ENCODE measurements around the gene COL24A1.
"Not testable (repeated sequence)": the region's sequence is repeated elsewhere in the genome, so short reads cannot be mapped to it uniquely, and the experiment has no call there.

Gene COL24A1

DNA sequence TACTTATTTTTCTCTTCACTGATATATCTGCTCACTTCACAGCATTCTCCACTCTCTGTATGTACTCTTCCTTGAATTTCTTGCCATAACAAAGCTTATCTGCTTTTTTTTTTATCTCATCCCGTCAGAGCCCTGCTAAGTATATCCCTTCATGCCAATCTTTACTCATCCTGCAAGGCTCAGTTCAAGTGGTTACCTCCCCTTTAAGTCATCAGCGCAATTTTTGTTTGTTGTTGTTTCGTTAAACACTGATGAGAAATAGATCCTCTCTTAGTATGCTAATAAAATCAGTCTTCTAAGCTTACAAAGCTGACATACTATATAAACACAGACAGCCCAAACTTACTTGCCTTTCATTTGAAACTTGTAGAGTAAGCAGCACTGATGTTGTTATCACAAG, 17.8 kb downstream of the COL24A1 start:
- Histone ChIP-seq H3K79me2 (ENCODE audit: control insufficient read depth, insufficient read depth, low read length) (no peaks in the 10 kb centered on the region), H3K18ac (ENCODE audit: low read length) (no peak overlapping the region), H3K4me3 (ENCODE audit: low read length) (no peak overlapping the region), H3K27me3 (ENCODE audit: insufficient read depth, low read length, poor library complexity) (no peaks in the 10 kb centered on the region), H3K9ac (ENCODE audit: low read length) (no peak overlapping the region), H3K4ac (ENCODE audit: low read depth, low read length) (no peak overlapping the region), H3K27ac (ENCODE audit: low read depth, low read length) (no peak overlapping the region), H2AK5ac (ENCODE audit: low read length) (no peak overlapping the region), H2BK5ac (ENCODE audit: low read length) (no peak overlapping the region), H4K8ac (ENCODE audit: low read depth, low read length) (no peak overlapping the region), H3K56ac (ENCODE audit: low read length) (no peak overlapping the region), H4K5ac (ENCODE audit: low read length) (no peak overlapping the region), H3K4me2 (ENCODE audit: low read length) (no peak overlapping the region), H3K23ac (ENCODE audit: low read length) (no peak overlapping the region), H3K36me3 (ENCODE audit: control insufficient read depth, insufficient read depth, low read length) (no peaks in the 10 kb centered on the region), H2BK120ac (ENCODE audit: low read depth, low read length) (no peak overlapping the region), H2BK15ac (replicated peaks; ENCODE audit: low read depth) (no peak overlapping the region), H3K4me1 (ENCODE audit: control insufficient read depth, low read depth, low read length) (no peaks in the 10 kb centered on the region), H3K79me1 (ENCODE audit: low read length) (no peaks in the 10 kb centered on the region)
- no peak for DNase-seq
- WGBS (ENCODE audit: extremely low coverage, insufficient coverage, low lambda C conversion rate) = no CpG with 5 or more reads among the region's 3 CpGs

DNA sequence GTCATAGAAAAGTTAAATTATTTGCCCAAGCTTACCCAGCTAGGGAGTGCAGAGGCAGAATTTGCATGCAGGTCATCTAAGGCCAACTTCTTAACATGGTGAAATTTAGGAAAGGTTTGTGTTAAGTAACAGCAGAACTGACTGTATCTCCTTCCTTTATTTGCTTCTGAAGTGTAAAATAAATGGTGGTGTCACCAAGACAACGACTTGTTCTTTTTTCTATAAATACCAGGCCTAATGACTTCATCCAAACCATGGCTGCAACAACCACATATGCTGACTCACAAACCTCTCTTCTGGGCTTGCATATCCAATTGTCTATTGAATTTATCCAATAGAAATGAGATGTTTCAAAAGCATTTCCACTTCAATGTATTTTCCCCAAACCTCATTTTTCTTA, 19.1 kb downstream of the COL24A1 start:
- no CpG with 5 or more reads among the region's 1 CpG for WGBS (ENCODE audit: extremely low coverage, insufficient coverage, low lambda C conversion rate)
- no peak overlapping the region for H2BK120ac ChIP-seq (ENCODE audit: low read depth, low read length)
- H2AK5ac ChIP-seq (ENCODE audit: low read length) = no peak overlapping the region
- H2BK5ac ChIP-seq (ENCODE audit: low read length) = no peak overlapping the region
- H3K56ac ChIP-seq (ENCODE audit: low read length) = no peak overlapping the region
- no peak overlapping the region for H4K5ac ChIP-seq (ENCODE audit: low read length)
- no peak overlapping the region for H3K4ac ChIP-seq (ENCODE audit: low read depth, low read length)
- H3K9ac ChIP-seq (ENCODE audit: low read length) = no peak overlapping the region
- no peak for DNase-seq
- no peak overlapping the region for H3K18ac ChIP-seq (ENCODE audit: low read length)
- no peaks in the 10 kb centered on the region for H3K79me1 ChIP-seq (ENCODE audit: low read length)
- no peaks in the 10 kb centered on the region for H3K79me2 ChIP-seq (ENCODE audit: control insufficient read depth, insufficient read depth, low read length)
- H3K23ac ChIP-seq (ENCODE audit: low read length) = no peak overlapping the region
- H3K27ac ChIP-seq (ENCODE audit: low read depth, low read length) = no peak overlapping the region
- no peaks in the 10 kb centered on the region for H3K36me3 ChIP-seq (ENCODE audit: control insufficient read depth, insufficient read depth, low read length)
- no peak overlapping the region for H4K8ac ChIP-seq (ENCODE audit: low read depth, low read length)
- no peaks in the 10 kb centered on the region for H3K4me1 ChIP-seq (ENCODE audit: control insufficient read depth, low read depth, low read length)
- H3K4me3 ChIP-seq (ENCODE audit: low read length) = no peak overlapping the region
- H3K4me2 ChIP-seq (ENCODE audit: low read length) = no peak overlapping the region
- no peaks in the 10 kb centered on the region for H3K27me3 ChIP-seq (ENCODE audit: insufficient read depth, low read length, poor library complexity)
- H2BK15ac ChIP-seq (replicated peaks; ENCODE audit: low read depth) = no peak overlapping the region

DNA sequence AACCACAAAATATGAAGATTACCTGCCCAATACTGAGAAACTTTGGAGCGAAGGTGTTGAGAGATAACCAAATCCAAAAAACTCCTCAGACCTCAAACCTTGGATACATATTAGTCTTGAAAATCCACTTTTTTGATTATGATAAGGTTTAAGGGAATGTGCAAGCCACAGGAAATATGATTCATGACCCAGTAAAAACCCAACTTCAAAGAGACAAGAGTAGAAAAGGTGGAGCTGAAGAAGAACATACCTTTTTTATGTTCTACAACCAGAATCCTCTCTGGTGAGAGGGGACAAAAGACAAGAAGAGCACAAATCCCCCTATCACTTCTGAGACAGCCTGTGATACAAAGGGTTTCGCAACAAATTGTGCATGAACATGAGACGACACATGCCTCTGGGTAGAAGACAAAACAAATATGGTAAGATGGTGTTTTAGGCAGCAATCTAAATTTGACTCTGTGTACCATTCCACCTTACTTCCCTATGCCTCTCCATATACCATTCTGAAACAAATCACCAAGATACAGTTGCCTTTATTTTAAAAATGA, 37.3 kb downstream of the COL24A1 start:
- no peak overlapping the region for H2AK5ac ChIP-seq (ENCODE audit: low read length)
- no peaks in the 10 kb centered on the region for H3K79me2 ChIP-seq (ENCODE audit: control insufficient read depth, insufficient read depth, low read length)
- no peak overlapping the region for H3K4ac ChIP-seq (ENCODE audit: low read depth, low read length)
- no peak overlapping the region for H2BK15ac ChIP-seq (replicated peaks; ENCODE audit: low read depth)
- H3K4me1 ChIP-seq (ENCODE audit: control insufficient read depth, low read depth, low read length) = no peaks in the 10 kb centered on the region
- no peak overlapping the region for H4K5ac ChIP-seq (ENCODE audit: low read length)
- H3K18ac ChIP-seq (ENCODE audit: low read length) = no peak overlapping the region
- no peak overlapping the region for H3K23ac ChIP-seq (ENCODE audit: low read length)
- H3K4me3 ChIP-seq (ENCODE audit: low read length) = no peak overlapping the region
- DNase-seq = no peak
- no peak overlapping the region for H2BK5ac ChIP-seq (ENCODE audit: low read length)
- no CpG with 5 or more reads among the region's 3 CpGs for WGBS (ENCODE audit: extremely low coverage, insufficient coverage, low lambda C conversion rate)
- H3K56ac ChIP-seq (ENCODE audit: low read length) = no peak overlapping the region
- no peaks in the 10 kb centered on the region for H3K27me3 ChIP-seq (ENCODE audit: insufficient read depth, low read length, poor library complexity)
- no peaks in the 10 kb centered on the region for H3K36me3 ChIP-seq (ENCODE audit: control insufficient read depth, insufficient read depth, low read length)
- no peak overlapping the region for H3K9ac ChIP-seq (ENCODE audit: low read length)
- H2BK120ac ChIP-seq (ENCODE audit: low read depth, low read length) = no peak overlapping the region
- no peak overlapping the region for H3K27ac ChIP-seq (ENCODE audit: low read depth, low read length)
- no peak overlapping the region for H4K8ac ChIP-seq (ENCODE audit: low read depth, low read length)
- no peak overlapping the region for H3K4me2 ChIP-seq (ENCODE audit: low read length)
- no peaks in the 10 kb centered on the region for H3K79me1 ChIP-seq (ENCODE audit: low read length)

DNA sequence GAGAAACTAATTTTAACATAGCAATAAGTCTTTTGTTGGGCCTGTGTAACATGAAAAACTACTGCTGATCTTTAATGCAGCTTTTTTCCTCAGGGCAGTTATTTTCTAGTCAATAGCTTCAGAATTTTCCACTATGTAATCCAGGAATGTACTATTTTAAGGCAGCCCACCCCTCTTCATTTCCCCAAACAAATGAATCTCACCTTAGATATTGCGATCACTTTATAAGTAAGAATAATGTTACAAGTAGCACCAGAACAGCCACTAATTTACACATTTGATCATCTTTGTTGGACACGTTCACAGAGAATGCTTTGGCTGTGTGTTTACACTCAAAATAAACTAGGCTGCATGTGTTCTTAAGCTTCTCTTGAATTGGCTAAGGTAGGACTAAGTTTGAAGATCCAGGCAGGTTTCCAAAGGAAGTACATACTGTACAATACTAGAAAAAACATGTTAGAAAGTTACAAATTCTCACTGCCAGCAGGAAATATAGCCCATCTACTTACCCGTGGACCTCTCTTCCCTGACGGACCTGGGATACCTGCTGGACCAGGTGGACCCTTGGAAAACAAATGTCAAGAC, 41.7 kb downstream of the COL24A1 start:
- DNase-seq = no peak
- Histone ChIP-seq H3K79me2 (ENCODE audit: control insufficient read depth, insufficient read depth, low read length) (no peaks in the 10 kb centered on the region), H3K56ac (ENCODE audit: low read length) (no peak overlapping the region), H3K4ac (ENCODE audit: low read depth, low read length) (no peak overlapping the region), H2BK15ac (replicated peaks; ENCODE audit: low read depth) (no peak overlapping the region), H3K4me3 (ENCODE audit: low read length) (no peak overlapping the region), H3K27me3 (ENCODE audit: insufficient read depth, low read length, poor library complexity) (no peaks in the 10 kb centered on the region), H2BK120ac (ENCODE audit: low read depth, low read length) (no peak overlapping the region), H4K5ac (ENCODE audit: low read length) (no peak overlapping the region), H3K36me3 (ENCODE audit: control insufficient read depth, insufficient read depth, low read length) (no peaks in the 10 kb centered on the region), H3K9ac (ENCODE audit: low read length) (no peak overlapping the region), H2AK5ac (ENCODE audit: low read length) (no peak overlapping the region), H3K23ac (ENCODE audit: low read length) (no peak overlapping the region), H3K18ac (ENCODE audit: low read length) (no peak overlapping the region), H3K4me1 (ENCODE audit: control insufficient read depth, low read depth, low read length) (no peaks in the 10 kb centered on the region), H3K4me2 (ENCODE audit: low read length) (no peak overlapping the region), H4K8ac (ENCODE audit: low read depth, low read length) (no peak overlapping the region), H2BK5ac (ENCODE audit: low read length) (no peak overlapping the region), H3K79me1 (ENCODE audit: low read length) (no peaks in the 10 kb centered on the region), H3K27ac (ENCODE audit: low read depth, low read length) (no peak overlapping the region)
- no CpG with 5 or more reads among the region's 4 CpGs for WGBS (ENCODE audit: extremely low coverage, insufficient coverage, low lambda C conversion rate)

DNA sequence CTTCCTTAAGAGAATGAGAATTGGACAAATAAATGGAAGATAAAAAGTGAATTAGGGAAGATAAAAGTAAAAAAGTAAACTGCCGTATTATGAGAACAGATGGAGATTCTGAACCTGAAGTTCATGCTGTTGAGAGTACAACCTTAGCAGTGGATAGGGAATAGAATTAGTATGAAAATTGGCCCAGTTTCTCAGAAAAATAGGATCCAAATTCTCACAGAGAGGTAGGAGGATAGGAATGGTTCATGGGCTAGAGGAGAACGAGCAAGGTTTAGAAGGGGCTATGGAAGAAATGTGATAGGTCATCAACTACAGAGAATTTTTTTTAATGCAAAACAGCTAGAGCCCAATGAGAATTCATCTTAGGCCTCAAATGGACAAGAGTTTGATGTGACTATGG, 42.3 kb downstream of the COL24A1 start:
- no peak for DNase-seq
- no peak overlapping the region for H2BK15ac ChIP-seq (replicated peaks; ENCODE audit: low read depth)
- no peak overlapping the region for H3K4me3 ChIP-seq (ENCODE audit: low read length)
- H3K36me3 ChIP-seq (ENCODE audit: control insufficient read depth, insufficient read depth, low read length) = no peaks in the 10 kb centered on the region
- no peaks in the 10 kb centered on the region for H3K79me2 ChIP-seq (ENCODE audit: control insufficient read depth, insufficient read depth, low read length)
- H3K9ac ChIP-seq (ENCODE audit: low read length) = no peak overlapping the region
- no peaks in the 10 kb centered on the region for H3K27me3 ChIP-seq (ENCODE audit: insufficient read depth, low read length, poor library complexity)
- no peak overlapping the region for H3K4ac ChIP-seq (ENCODE audit: low read depth, low read length)
- H3K4me2 ChIP-seq (ENCODE audit: low read length) = no peak overlapping the region
- no peak overlapping the region for H2AK5ac ChIP-seq (ENCODE audit: low read length)
- no peak overlapping the region for H3K18ac ChIP-seq (ENCODE audit: low read length)
- H4K5ac ChIP-seq (ENCODE audit: low read length) = no peak overlapping the region
- no peak overlapping the region for H3K23ac ChIP-seq (ENCODE audit: low read length)
- H4K8ac ChIP-seq (ENCODE audit: low read depth, low read length) = no peak overlapping the region
- H2BK5ac ChIP-seq (ENCODE audit: low read length) = no peak overlapping the region
- no CpG with 5 or more reads among the region's 2 CpGs for WGBS (ENCODE audit: extremely low coverage, insufficient coverage, low lambda C conversion rate)
- no peak overlapping the region for H3K27ac ChIP-seq (ENCODE audit: low read depth, low read length)
- H3K56ac ChIP-seq (ENCODE audit: low read length) = no peak overlapping the region
- no peaks in the 10 kb centered on the region for H3K4me1 ChIP-seq (ENCODE audit: control insufficient read depth, low read depth, low read length)
- no peaks in the 10 kb centered on the region for H3K79me1 ChIP-seq (ENCODE audit: low read length)
- H2BK120ac ChIP-seq (ENCODE audit: low read depth, low read length) = no peak overlapping the region

DNA sequence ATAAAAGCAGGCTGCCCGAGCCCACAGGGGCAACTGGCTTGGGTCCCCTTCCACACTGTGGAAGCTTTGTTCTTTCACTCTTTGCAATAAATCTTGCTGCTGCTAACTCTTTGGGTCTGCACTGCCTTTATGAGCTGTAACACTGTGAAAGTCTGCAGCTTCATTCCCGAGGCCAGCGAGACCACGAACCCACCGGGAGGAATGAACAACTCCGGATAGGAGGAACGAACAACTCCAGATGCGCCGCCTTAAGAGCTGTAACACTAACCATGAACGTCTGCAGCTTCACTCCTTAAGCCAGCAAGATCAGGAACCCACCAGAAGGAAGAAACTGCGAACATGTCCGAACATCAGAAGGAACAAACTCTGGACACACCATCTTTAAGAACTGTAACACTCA, 45.0 kb downstream of the COL24A1 start:
- not testable (repeated sequence) for DNase-seq; H3K4me3 ChIP-seq (ENCODE audit: low read length); H4K8ac ChIP-seq (ENCODE audit: low read depth, low read length); H2AK5ac ChIP-seq (ENCODE audit: low read length); H3K36me3 ChIP-seq (ENCODE audit: control insufficient read depth, insufficient read depth, low read length); H3K79me1 ChIP-seq (ENCODE audit: low read length); H2BK120ac ChIP-seq (ENCODE audit: low read depth, low read length); H3K23ac ChIP-seq (ENCODE audit: low read length); H4K5ac ChIP-seq (ENCODE audit: low read length); H3K27ac ChIP-seq (ENCODE audit: low read depth, low read length); H2BK15ac ChIP-seq (replicated peaks; ENCODE audit: low read depth); H3K4me1 ChIP-seq (ENCODE audit: control insufficient read depth, low read depth, low read length); H3K56ac ChIP-seq (ENCODE audit: low read length); H3K4me2 ChIP-seq (ENCODE audit: low read length); H3K27me3 ChIP-seq (ENCODE audit: insufficient read depth, low read length, poor library complexity); H3K18ac ChIP-seq (ENCODE audit: low read length); H3K79me2 ChIP-seq (ENCODE audit: control insufficient read depth, insufficient read depth, low read length); H3K9ac ChIP-seq (ENCODE audit: low read length); H2BK5ac ChIP-seq (ENCODE audit: low read length); H3K4ac ChIP-seq (ENCODE audit: low read depth, low read length)
- WGBS (ENCODE audit: extremely low coverage, insufficient coverage, low lambda C conversion rate) = no CpG with 5 or more reads among the region's 12 CpGs

All from mesendoderm (in vitro differentiated cells).